HepG2 (cell line): Measurements from ENCODE around the gene SRSF4. TPM values are rescaled to one million over a fixed set of nuclear protein-coding genes. Genes with fewer than 3 reads are reported as not detected.

ENCODE experiments used
- IKZF5 ChIP-seq: IDR thresholded peaks from 2 replicates; pipeline ENCODE4 v1.6.1; 2018; ENCODE audit warnings: missing genetic modification reagents, mild to moderate bottlenecking, missing compliant biosample characterization
- KDM1A ChIP-seq: IDR thresholded peaks from 2 replicates; pipeline ENCODE4 v1.6.1; 2016; ENCODE audit warnings: missing compliant biosample characterization
- RNF2 ChIP-seq: fragments of 450-650 bp; conservative IDR thresholded peaks from 2 replicates; pipeline ENCODE4 v1.6.1; 2016; ENCODE audit warnings: low read depth
- SAP130 ChIP-seq: IDR thresholded peaks from 2 replicates; pipeline ENCODE4 v1.6.1; 2016; ENCODE audit warnings: low read depth
- ZHX2 ChIP-seq, 2 experiments: sonication (generic) in 1 of 2; formaldehyde crosslinking in 1 of 2; IDR thresholded peaks; 2 replicates each; pipeline versions ENCODE4 v1.6.1 to v1.9.0; 2014 to 2022; ENCODE audit warnings: antibody characterized with exemption in 1 of 2, borderline replicate concordance in 1 of 2, inconsistent platforms in 1 of 2, low read depth in 1 of 2, missing genetic modification reagents in 1 of 2
- polyA plus RNA-seq, 8 experiments: library from polyadenylated mRNA; depleted of rRNA in 3 of 8; stranded (reverse) in 7 of 8; unstranded in 1 of 8; fragments of >200 nt; fragmentation: Illumina TruSeq in 4 of 8; extraction: Trizol in 4 of 8; gene quantifications; 2 replicates each; pipeline versions ENCODE4 v1.2.1 to v1.2.3, GENCODE V29; 2011 to 2016; ENCODE audit warnings: low read depth in 4 of 8, missing spikeins in 1 of 8, mixed read lengths in 1 of 8; ENCODE audit not compliant: insufficient read depth in 1 of 8
- total RNA-seq, 5 experiments: library from RNA; depleted of rRNA; stranded (reverse); fragments of >200 nt; fragmentation: Illumina TruSeq; extraction: Trizol; gene quantifications; 2 replicates each; pipeline ENCODE4 v1.2.3, GENCODE V29; 2016; ENCODE audit warnings: low read depth in 1 of 5
- TF ChIP-seq, protein P1 (sequence below): sonication (generic); formaldehyde crosslinking; conservative IDR thresholded peaks from 2 replicates; pipeline ENCODE4 v1.8.0; 2022; ENCODE audit warnings: low read depth, missing genetic modification reagents
- TF ChIP-seq, protein P2 (sequence below): IDR thresholded peaks from 2 replicates; pipeline ENCODE4 v1.6.1; 2016
- TF ChIP-seq, protein P3 (sequence below): sonication (generic); formaldehyde crosslinking; IDR thresholded peaks from 2 replicates; pipeline ENCODE4 v1.5.1; 2020; ENCODE audit warnings: missing genetic modification reagents, mild to moderate bottlenecking, borderline replicate concordance

SRSF4 gene
- total and polyA plus RNA-seq, 2 of the 13 experiments (the other 11 are each of a cell fraction or from before 2014, with no cell fraction given) = 37.7 to 50.9 TPM

DNA sequence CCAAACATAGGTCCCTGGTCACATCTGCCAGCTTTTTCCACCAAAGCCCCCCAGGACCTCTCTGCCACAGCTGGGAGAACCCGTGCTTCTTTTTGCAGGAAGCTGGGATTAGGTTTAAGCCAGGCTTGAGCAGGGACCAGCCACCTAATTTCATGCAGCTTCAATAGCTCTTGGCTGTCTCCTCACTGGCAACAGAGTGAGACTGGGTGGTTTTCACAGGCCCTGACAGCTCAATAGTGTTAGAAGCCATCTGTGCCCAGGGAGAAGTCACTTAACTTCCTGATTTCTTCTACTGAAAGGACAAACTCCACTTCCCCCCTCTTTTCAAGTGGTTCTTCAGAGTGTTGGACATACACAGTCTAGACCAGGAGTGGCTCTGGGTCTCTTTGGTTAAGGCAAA, 20.4 kb upstream of the SRSF4 start (continued):
- TF ChIP-seq, protein P1, sequence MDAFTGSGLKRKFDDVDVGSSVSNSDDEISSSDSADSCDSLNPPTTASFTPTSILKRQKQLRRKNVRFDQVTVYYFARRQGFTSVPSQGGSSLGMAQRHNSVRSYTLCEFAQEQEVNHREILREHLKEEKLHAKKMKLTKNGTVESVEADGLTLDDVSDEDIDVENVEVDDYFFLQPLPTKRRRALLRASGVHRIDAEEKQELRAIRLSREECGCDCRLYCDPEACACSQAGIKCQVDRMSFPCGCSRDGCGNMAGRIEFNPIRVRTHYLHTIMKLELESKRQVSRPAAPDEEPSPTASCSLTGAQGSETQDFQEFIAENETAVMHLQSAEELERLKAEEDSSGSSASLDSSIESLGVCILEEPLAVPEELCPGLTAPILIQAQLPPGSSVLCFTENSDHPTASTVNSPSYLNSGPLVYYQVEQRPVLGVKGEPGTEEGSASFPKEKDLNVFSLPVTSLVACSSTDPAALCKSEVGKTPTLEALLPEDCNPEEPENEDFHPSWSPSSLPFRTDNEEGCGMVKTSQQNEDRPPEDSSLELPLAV (CRISPR knock-in tag) = no peak
- no peak for TF ChIP-seq RNF2
- TF ChIP-seq SAP130 = no peak
- TF ChIP-seq, protein P2, sequence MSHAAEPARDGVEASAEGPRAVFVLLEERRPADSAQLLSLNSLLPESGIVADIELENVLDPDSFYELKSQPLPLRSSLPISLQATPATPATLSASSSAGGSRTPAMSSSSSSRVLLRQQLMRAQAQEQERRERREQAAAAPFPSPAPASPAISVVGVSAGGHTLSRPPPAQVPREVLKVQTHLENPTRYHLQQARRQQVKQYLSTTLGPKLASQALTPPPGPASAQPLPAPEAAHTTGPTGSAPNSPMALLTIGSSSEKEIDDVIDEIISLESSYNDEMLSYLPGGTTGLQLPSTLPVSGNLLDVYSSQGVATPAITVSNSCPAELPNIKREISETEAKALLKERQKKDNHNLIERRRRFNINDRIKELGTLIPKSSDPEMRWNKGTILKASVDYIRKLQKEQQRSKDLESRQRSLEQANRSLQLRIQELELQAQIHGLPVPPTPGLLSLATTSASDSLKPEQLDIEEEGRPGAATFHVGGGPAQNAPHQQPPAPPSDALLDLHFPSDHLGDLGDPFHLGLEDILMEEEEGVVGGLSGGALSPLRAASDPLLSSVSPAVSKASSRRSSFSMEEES (CRISPR knock-in tag) = no peak
- no peak for TF ChIP-seq ZHX2 (IDR thresholded peaks at IDR 0.05; ENCODE audit: low read depth)
- TF ChIP-seq ZHX2 (CRISPR knock-in tag; IDR thresholded peaks at IDR 0.05; ENCODE audit: borderline replicate concordance) = no peak
- TF ChIP-seq IKZF5 (CRISPR knock-in tag) = no peak
- TF ChIP-seq KDM1A (CRISPR knock-in tag) = no peak
- TF ChIP-seq, protein P3, sequence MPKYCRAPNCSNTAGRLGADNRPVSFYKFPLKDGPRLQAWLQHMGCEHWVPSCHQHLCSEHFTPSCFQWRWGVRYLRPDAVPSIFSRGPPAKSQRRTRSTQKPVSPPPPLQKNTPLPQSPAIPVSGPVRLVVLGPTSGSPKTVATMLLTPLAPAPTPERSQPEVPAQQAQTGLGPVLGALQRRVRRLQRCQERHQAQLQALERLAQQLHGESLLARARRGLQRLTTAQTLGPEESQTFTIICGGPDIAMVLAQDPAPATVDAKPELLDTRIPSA = no peak
